HepG2 (cell line): ENCODE results near the gene ST6GALNAC2. TPM values are rescaled to one million over a fixed set of nuclear protein-coding genes. Genes with fewer than 3 reads are reported as not detected.

Experiments used
- ATF3 ChIP-seq: sonication (generic); formaldehyde crosslinking; IDR thresholded peaks from 2 replicates; pipeline ENCODE4 v1.4.0; 2020; ENCODE audit warnings: missing genetic modification reagents
- ELF3 ChIP-seq: IDR thresholded peaks from 2 replicates; pipeline ENCODE4 v1.6.1; 2016; ENCODE audit warnings: missing genetic modification reagents, missing compliant biosample characterization
- FUBP1 ChIP-seq: sonication (generic); formaldehyde crosslinking; IDR thresholded peaks from 2 replicates; pipeline ENCODE4 v1.5.1; 2020; ENCODE audit warnings: missing genetic modification reagents, mild to moderate bottlenecking, borderline replicate concordance
- KDM5A ChIP-seq: fragments of 200-600 bp; sonication (generic); IDR thresholded peaks from 2 replicates; pipeline ENCODE4 v1.7.0; 2018; ENCODE audit warnings: antibody characterized with exemption, mild to moderate bottlenecking, low read length, borderline replicate concordance
- KLF16 ChIP-seq, 2 experiments: sonication (generic) in 1 of 2; formaldehyde crosslinking in 1 of 2; IDR thresholded peaks; 2 replicates each; pipeline versions ENCODE4 v1.6.1 to v1.8.0; 2016 to 2023; ENCODE audit warnings: missing genetic modification reagents in 2 of 2, missing compliant biosample characterization in 1 of 2
- MAFF ChIP-seq: IDR thresholded peaks from 2 replicates; pipeline ENCODE4 v1.6.1; 2011; ENCODE audit warnings: low read depth, low read length, improper control_type of control experiment
- MEIS1 ChIP-seq: sonication (generic); formaldehyde crosslinking; IDR thresholded peaks from 2 replicates; pipeline ENCODE4 v1.9.0; 2021; ENCODE audit warnings: mild to moderate bottlenecking, missing genetic modification reagents, moderate library complexity, borderline replicate concordance
- MXI1 ChIP-seq: IDR thresholded peaks from 3 replicates; pipeline ENCODE4 v1.6.1; 2012; ENCODE audit warnings: low read depth, low read length, inconsistent platforms, borderline replicate concordance
- PBX3 ChIP-seq: sonication (generic); formaldehyde crosslinking; IDR thresholded peaks from 2 replicates; pipeline ENCODE4 v1.8.1; 2023; ENCODE audit warnings: missing genetic modification reagents, inconsistent platforms, borderline replicate concordance
- RFXAP ChIP-seq: sonication (generic); formaldehyde crosslinking; IDR thresholded peaks from 2 replicates; pipeline ENCODE4 v1.4.0; 2020; ENCODE audit warnings: missing genetic modification reagents, borderline replicate concordance
- SKI ChIP-seq: fragments of 450-650 bp; IDR thresholded peaks from one replicate; pipeline ENCODE4 v1.6.1; 2018; ENCODE audit warnings: mild to moderate bottlenecking; ENCODE audit not compliant: partially characterized antibody
- SMAD3 ChIP-seq: sonication (generic); formaldehyde crosslinking; IDR thresholded peaks from 2 replicates; pipeline ENCODE4 v1.4.0; 2020; ENCODE audit warnings: missing genetic modification reagents
- TBX2 ChIP-seq: sonication (generic); formaldehyde crosslinking; IDR thresholded peaks from 2 replicates; pipeline ENCODE4 v1.5.0; 2020; ENCODE audit warnings: missing genetic modification reagents, mild to moderate bottlenecking, borderline replicate concordance
- TGIF2 ChIP-seq: IDR thresholded peaks from 2 replicates; pipeline ENCODE4 v1.6.1; 2016; ENCODE audit warnings: control low read depth, missing compliant biosample characterization
- THAP8 ChIP-seq: sonication (generic); formaldehyde crosslinking; IDR thresholded peaks from 2 replicates; pipeline ENCODE4 v1.5.1; 2020; ENCODE audit warnings: missing genetic modification reagents, mild to moderate bottlenecking, borderline replicate concordance
- ZFP36 ChIP-seq: fragments of 150-350 bp; IDR thresholded peaks from 2 replicates; pipeline ENCODE4 v1.6.1; 2018; ENCODE audit warnings: borderline replicate concordance, low read length, low read depth; ENCODE audit not compliant: partially characterized antibody
- ZNF12 ChIP-seq: sonication (generic); formaldehyde crosslinking; IDR thresholded peaks from 2 replicates; pipeline ENCODE4 v1.5.0; 2020; ENCODE audit warnings: missing genetic modification reagents
- ZNF512B ChIP-seq: sonication (generic); formaldehyde crosslinking; IDR thresholded peaks from 2 replicates; pipeline ENCODE4 v1.5.1; 2020; ENCODE audit warnings: missing genetic modification reagents, mild to moderate bottlenecking, borderline replicate concordance
- ZNF607 ChIP-seq: sonication (generic); formaldehyde crosslinking; IDR thresholded peaks from 2 replicates; pipeline ENCODE4 v1.5.1; 2020; ENCODE audit warnings: missing genetic modification reagents, mild to moderate bottlenecking, borderline replicate concordance
- ZNF737 ChIP-seq: sonication (generic); formaldehyde crosslinking; IDR thresholded peaks from 2 replicates; pipeline ENCODE4 v1.5.0; 2020; ENCODE audit warnings: missing genetic modification reagents, mild to moderate bottlenecking, borderline replicate concordance
- ZNF879 ChIP-seq: sonication (generic); formaldehyde crosslinking; IDR thresholded peaks from 2 replicates; pipeline ENCODE4 v1.8.1; 2023; ENCODE audit warnings: missing genetic modification reagents
- polyA plus RNA-seq, 8 experiments: library from polyadenylated mRNA; depleted of rRNA in 3 of 8; stranded (reverse) in 7 of 8; unstranded in 1 of 8; fragments of >200 nt; fragmentation: Illumina TruSeq in 4 of 8; extraction: Trizol in 4 of 8; gene quantifications; 2 replicates each; pipeline versions ENCODE4 v1.2.1 to v1.2.3, GENCODE V29; 2011 to 2016; ENCODE audit warnings: low read depth in 4 of 8, missing spikeins in 1 of 8, mixed read lengths in 1 of 8; ENCODE audit not compliant: insufficient read depth in 1 of 8
- total RNA-seq, 5 experiments: library from RNA; depleted of rRNA; stranded (reverse); fragments of >200 nt; fragmentation: Illumina TruSeq; extraction: Trizol; gene quantifications; 2 replicates each; pipeline ENCODE4 v1.2.3, GENCODE V29; 2016; ENCODE audit warnings: low read depth in 1 of 5

Gene ST6GALNAC2
- total and polyA plus RNA-seq, 2 of the 13 experiments (the other 11 are each of a cell fraction or from before 2014, with no cell fraction given), result 0.12 to 0.49 TPM

GRCh38 chr17:76524598-76525512 lies 60.8 kb downstream of the ST6GALNAC2 start (continued):
- TF ChIP-seq RFXAP (peak; percentile 52; the same call in 1 of the 2 replicates), MEIS1 (CRISPR knock-in tag) (no peak), MAFF (no peak), TBX2 (CRISPR knock-in tag) (peak; percentile 83), ATF3 (CRISPR knock-in tag) (no peak; the same call in 1 of the 2 replicates), ZNF607 (peak; percentile 86; the same call in 1 of the 2 replicates), FUBP1 (CRISPR knock-in tag) (no peak), ZNF737 (CRISPR knock-in tag) (0 out of 2 replicates have a peak, but pooled peaks have one; percentile 55), KLF16 (CRISPR knock-in tag; IDR thresholded peaks at IDR 0.05) (no peak), ZFP36 (no peak), TGIF2 (CRISPR knock-in tag) (peak; percentile 44; the same call in 1 of the 2 replicates), SMAD3 (CRISPR knock-in tag) (no peak; the same call in 1 of the 2 replicates), ZNF512B (CRISPR knock-in tag) (peak; percentile 71), SKI (no peak), ZNF12 (CRISPR knock-in tag) (peak; percentile 3; the same call in 1 of the 2 replicates), MXI1 (no peak), ELF3 (CRISPR knock-in tag) (no peak; the same call in 1 of the 2 replicates), ZNF879 (CRISPR knock-in tag) (no peak), PBX3 (CRISPR knock-in tag) (no peak), KDM5A (no peak), THAP8 (CRISPR knock-in tag) (no peak)
